Limb (tissue), 2 donors: Measurements from ENCODE around the gene RGS13.
"Not testable (repeated sequence)": the region's sequence is repeated elsewhere in the genome, so short reads cannot be mapped to it uniquely, and the experiment has no call there.

Source experiments
- DNase-seq, 2 donors: peaks; one replicate each; pipeline ENCODE4 v3.0.0-alpha.2; 2016; ENCODE audit errors: extremely low spot score in 2 of 2

The RGS13 gene

DNA sequence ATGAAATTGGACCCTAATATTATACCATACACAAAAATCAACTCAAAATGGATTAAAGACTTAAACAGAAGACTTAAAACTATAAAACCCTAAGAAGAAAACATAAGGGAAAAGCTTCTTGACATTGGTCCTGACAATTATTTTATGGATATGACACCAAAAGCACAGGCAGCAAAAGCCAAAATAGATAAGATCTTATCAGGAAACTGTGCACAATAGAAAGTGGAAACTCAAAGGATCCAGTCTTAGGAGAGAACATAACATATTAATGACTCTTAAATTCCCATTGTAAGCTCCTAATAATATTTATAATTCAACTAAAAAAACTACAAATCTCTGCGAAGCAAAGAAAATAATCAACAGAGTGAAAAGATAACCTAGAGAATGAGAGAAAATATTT, 39.8 kb downstream of the RGS13 start:
- DNase-seq, result no peak

DNA sequence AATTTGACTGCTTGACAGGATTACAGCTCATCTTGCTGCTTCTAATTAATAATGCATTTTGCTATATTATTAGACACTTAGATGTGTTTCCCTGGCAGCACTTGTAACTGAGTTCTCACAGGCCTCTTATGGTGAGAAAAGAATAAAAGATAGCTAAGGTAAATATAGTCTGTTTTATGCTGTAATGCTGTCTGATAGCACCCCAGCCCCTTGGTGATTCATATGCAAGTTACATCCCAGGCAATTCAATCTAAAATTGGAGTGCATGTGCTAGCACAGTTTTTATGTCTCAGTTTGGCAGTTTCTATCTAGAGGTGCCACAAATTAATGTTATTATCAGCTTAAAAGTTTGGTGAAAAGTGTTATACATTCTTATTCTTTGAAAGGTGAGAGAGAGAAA, 42.2 kb downstream of the RGS13 start:
- DNase-seq, result no peak

GRCh38 chr1:192682335-192682734, 46.4 kb downstream of the RGS13 start:
- DNase-seq, result no peak

DNA sequence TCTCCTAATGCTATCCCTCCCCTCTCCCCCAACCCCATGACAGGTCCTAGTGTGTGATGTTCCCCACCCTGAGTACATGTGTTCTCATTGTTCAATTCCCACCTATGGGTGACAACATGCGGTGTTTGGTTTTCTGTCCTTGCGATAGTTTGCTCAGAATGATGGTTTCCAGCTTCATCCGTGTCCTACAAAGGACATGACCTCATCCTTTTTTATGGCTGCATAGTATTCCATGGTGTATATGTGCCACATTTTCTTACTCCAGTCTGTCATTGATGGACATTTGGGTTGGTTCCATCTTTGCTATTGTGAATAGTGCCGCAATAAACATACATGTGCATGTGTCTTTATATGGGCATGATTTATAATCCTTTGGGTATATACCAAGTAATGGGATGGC, 47.1 kb downstream of the RGS13 start:
- DNase-seq, result not testable (repeated sequence)

- no peak for DNase-seq
Observed at GRCh38 chr1:192689459-192689858, 53.5 kb downstream of the RGS13 start.

GRCh38 chr1:192691041-192691440, 55.1 kb downstream of the RGS13 start:
- DNase-seq, result no peak

- DNase-seq, result no peak
Observed at GRCh38 chr1:192696082-192696481, 60.1 kb downstream of the RGS13 start.

- no peak for DNase-seq
Observed at GRCh38 chr1:192697771-192698170, 61.8 kb downstream of the RGS13 start.

DNA sequence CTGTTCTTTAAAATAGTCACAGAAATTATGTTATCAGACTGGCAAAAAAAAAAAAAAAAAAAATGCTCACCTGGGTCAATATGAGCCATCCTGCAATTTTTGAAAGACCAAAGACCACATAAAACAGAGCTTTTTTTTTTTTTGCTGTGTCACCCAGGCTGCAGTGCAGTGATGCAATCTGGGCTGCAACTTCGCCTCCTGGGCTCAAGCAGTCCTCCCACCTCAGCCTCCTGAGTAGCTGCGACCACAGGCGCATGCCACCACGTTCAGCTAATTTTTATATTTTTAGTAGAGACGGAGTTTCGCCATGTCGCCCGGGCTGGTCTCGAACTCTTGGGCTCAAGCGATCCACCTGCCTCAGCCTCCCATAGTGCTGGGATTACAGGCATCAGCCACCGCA, 62.8 kb downstream of the RGS13 start:
- no peak for DNase-seq

GRCh38 chr1:192700834-192701271, 64.9 kb downstream of the RGS13 start:
- no peak for DNase-seq

GRCh38 chr1:192702212-192702902, 66.4 kb downstream of the RGS13 start:
- no peak for DNase-seq

DNA sequence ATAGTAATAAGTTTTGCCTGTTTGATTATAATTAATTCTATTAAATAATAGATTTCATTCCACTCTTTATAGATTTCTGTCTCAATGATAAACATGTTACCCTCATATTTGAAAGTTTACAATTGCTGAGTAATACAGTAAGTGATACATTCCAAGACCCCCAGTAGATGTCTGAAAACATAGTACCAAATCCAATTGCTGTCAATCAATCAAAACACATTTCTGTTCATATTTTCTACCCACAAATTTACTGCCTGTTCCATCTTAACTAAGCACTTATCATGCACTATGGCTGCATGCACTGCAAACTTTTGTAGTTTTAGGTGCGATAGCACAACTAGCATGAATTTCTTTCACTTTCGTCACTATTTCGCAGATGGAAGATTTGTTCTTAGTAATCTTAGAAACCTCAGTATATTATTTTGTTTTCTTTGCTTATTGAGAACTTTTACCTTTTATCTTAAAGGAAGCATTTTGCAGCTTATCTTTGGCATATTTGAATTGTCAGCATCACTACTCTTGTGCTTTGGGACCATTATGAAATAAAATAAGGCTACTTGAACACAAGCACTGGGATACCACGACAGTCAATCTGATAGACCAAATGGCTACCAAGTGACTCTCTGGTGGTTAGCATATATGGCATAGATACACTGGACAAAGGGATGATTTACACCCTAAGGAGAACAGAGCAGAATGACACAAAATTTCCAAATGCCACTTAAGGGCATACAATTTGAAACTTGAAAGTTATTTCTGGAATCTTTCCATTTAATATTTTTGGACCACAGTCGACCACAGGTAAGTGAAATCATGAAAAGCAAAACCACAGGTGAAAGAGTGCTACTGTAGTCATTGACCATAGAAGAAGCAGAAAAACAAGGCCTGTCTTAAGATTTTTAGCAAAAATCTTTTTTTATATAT, 67.6 kb downstream of the RGS13 start:
- DNase-seq, result no peak

DNA sequence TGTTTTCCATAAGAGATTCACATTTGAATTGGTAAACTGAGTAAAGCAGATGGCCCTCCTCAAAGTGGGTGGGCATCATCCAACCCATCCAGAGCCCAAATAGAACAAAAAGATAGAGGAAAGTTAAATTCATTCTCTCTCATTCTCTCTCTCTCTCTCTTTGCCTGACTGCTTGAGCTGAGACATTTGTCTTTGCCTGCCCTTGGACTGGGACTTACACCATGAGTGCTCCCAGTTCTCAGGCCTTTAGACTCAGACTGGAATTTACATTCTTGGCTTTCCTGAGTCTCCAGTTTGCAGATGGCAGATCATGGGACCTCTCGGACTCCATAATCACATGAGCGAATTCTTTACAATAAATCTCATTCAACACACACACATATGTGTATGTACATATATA, 69.6 kb downstream of the RGS13 start:
- no peak for DNase-seq

DNA sequence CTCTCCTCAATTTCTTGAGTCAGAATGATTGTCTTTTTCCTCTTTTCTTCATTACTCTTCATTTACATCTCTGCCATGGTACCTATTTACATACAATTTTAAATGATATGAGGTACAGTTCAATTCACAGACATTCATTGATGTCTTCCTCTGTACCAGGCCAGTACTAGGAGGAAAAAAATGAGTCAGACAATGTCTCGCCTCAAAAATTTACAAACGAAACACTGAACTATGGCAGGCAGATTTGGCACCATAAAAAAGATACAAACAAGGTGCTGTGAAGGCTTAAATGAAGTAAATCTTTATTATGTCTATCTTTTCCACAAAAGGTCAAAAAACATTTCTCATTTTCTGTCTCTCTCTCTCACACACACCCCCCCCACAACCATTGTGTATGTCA, 71.0 kb downstream of the RGS13 start:
- no peak for DNase-seq

DNA sequence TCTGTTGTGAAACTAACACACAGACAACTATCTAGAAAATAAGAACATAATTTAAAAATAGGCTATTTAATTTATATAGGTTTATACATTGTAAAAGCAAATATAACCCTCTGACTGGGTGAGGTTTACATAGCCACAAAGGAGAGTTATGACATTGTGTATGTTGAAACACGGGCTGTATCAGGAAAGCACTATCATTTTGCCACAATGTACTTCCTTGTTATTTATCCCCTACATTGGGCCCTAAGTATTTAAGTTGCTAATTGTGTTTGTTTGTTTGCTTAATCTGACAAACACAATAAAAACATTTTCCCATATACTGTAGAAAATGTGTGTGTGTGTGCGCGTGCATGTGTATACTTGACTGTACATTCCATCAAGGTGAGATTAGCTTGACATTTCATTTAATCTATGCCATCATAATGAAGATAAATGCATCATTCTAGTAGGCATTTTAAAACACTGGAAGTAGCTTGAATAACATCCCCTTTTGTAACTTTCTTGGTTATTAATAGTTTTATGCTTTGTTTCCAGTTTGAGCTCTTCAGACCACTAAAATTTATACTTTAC, 72.1 kb downstream of the RGS13 start:
- no peak for DNase-seq

- DNase-seq, result no peak
Observed at GRCh38 chr1:192709544-192709943, 73.6 kb downstream of the RGS13 start.
